ENCODE measurements around the gene ABTB2.

ABTB2 gene

GRCh38 chr11:34216706-34217105 lies 141.1 kb downstream of the ABTB2 start (continued):
- TF ChIP-seq POU6F1 (CRISPR knock-in tag; IDR thresholded peaks at IDR 0.05; ENCODE audit: borderline replicate concordance, low read depth) = no peak
- TF ChIP-seq OSR1 (CRISPR knock-in tag; IDR thresholded peaks at IDR 0.05) = no peak

- ATAC-seq = no peak
- no peak for TF ChIP-seq POU6F1 (CRISPR knock-in tag; IDR thresholded peaks at IDR 0.05; ENCODE audit: borderline replicate concordance, low read depth)
- no peak for TF ChIP-seq BACH2 (CRISPR knock-in tag; IDR thresholded peaks at IDR 0.05; ENCODE audit: borderline replicate concordance)
- no peak for TF ChIP-seq CSRNP3 (CRISPR knock-in tag; IDR thresholded peaks at IDR 0.05)
- no peak for TF ChIP-seq ZNF565 (CRISPR knock-in tag; conservative IDR thresholded peaks at IDR 0.05; ENCODE audit: low read depth)
- no peak for TF ChIP-seq GLIS3 (CRISPR knock-in tag; IDR thresholded peaks at IDR 0.05)
- TF ChIP-seq CREB5 (CRISPR knock-in tag; IDR thresholded peaks at IDR 0.05; ENCODE audit: low read depth) = no peak
- no peak for TF ChIP-seq PATZ1 (CRISPR knock-in tag; IDR thresholded peaks at IDR 0.05; ENCODE audit: borderline replicate concordance)
- no peak for TF ChIP-seq ZC3H10 (CRISPR knock-in tag; IDR thresholded peaks at IDR 0.05)
- TF ChIP-seq OSR1 (CRISPR knock-in tag; IDR thresholded peaks at IDR 0.05) = no peak
- TF ChIP-seq TSHZ2 (CRISPR knock-in tag; IDR thresholded peaks at IDR 0.05) = no peak
- TF ChIP-seq ARNTL (CRISPR knock-in tag; IDR thresholded peaks at IDR 0.05; ENCODE audit: borderline replicate concordance, low read depth) = no peak
- TF ChIP-seq SNAI2 (CRISPR knock-in tag; IDR thresholded peaks at IDR 0.05) = no peak
- TF ChIP-seq TOX (CRISPR knock-in tag; IDR thresholded peaks at IDR 0.05; ENCODE audit: borderline replicate concordance) = no peak
- no peak for TF ChIP-seq PPARA (CRISPR knock-in tag; IDR thresholded peaks at IDR 0.05; ENCODE audit: borderline replicate concordance)
- no peak for TF ChIP-seq ESRRG (CRISPR knock-in tag; IDR thresholded peaks at IDR 0.05)
- no peak for TF ChIP-seq ZNF70 (CRISPR knock-in tag; IDR thresholded peaks at IDR 0.05)
- TF ChIP-seq ZFP3 (CRISPR knock-in tag; IDR thresholded peaks at IDR 0.05) = no peak
- no peak for TF ChIP-seq ZFP30 (CRISPR knock-in tag; IDR thresholded peaks at IDR 0.05)
- TF ChIP-seq TCF4 (CRISPR knock-in tag; IDR thresholded peaks at IDR 0.05; ENCODE audit: borderline replicate concordance) = no peak
These were observed 141.9 kb downstream of the ABTB2 start for GRCh38 chr11:34215806-34216453.

Measured in SK-N-SH treated with all-trans-retinoic acid at 6 μM for 48 hours (cell line).